A549 (cell line): ENCODE data around the gene ZNF576. TPM values are rescaled to one million over a fixed set of nuclear protein-coding genes. Genes with fewer than 3 reads are reported as not detected.

Experiments used
- ATAC-seq, 2 experiments: fragments of 200-7000 bp in 1 of 2; fragments of >200 bp in 1 of 2; cut with Nextera tagmentation in 1 of 2; cut with Tn5 transposase in 1 of 2; 3 replicates each; pipeline versions ENCODE4 v1.8.0 to v1.9.1; 2018 to 2020; ENCODE audit warnings: mild to moderate bottlenecking in 1 of 2, moderate library complexity in 1 of 2
- CTCF ChIA-PET: fragments of 300-600 bp; sonication (Branson Sonifier 250); formaldehyde crosslinking; extraction: SDS; loops from one replicate; lab custom pipeline; 2021; ENCODE audit warnings: antibody characterized with exemption, inconsistent platforms; lab: Yijun Ruan, JAX
- POLR2A ChIA-PET: fragments of 350-600 bp; formaldehyde crosslinking; extraction: SDS; loops from one replicate; lab custom pipeline; 2021; ENCODE audit warnings: antibody characterized with exemption, inconsistent platforms; lab: Yijun Ruan, JAX
- DNase-seq, 2 experiments: peaks; one replicate each; pipeline versions ENCODE4 v3.0.0 to v3.0.0-alpha.2; 2011 to 2016; ENCODE audit warnings: low read depth in 1 of 2, low spot score in 1 of 2
- FAIRE-seq: peaks from 2 replicates; lab custom pipeline; 2011; peaks lifted over from hg19 to GRCh38; lab: Jason Lieb, UNC
- H3K27ac ChIP-seq, 2 experiments: fragments of >200 bp; sonication (Bioruptor Twin); formaldehyde crosslinking; 3 replicates each; pipeline ENCODE4 v1.5.1; 2016 to 2017
- H3K4me1 ChIP-seq: fragments of >200 bp; sonication (Bioruptor Twin); formaldehyde crosslinking; 3 replicates; pipeline ENCODE4 v1.6.1; 2016
- H3K4me2 ChIP-seq: fragments of >200 bp; sonication (Bioruptor Twin); formaldehyde crosslinking; 3 replicates; pipeline ENCODE4 v1.6.1; 2016
- H3K4me3 ChIP-seq: fragments of >200 bp; sonication (Bioruptor Twin); formaldehyde crosslinking; 3 replicates; pipeline ENCODE4 v1.5.1; 2016
- H3K9me3 ChIP-seq: fragments of >200 bp; sonication (Bioruptor Twin); formaldehyde crosslinking; 3 replicates; pipeline ENCODE4 v1.6.1; 2016
- EHF ChIP-seq: fragments of 250-450 bp; sonication (Bioruptor Pico); IDR thresholded peaks from 2 replicates; pipeline ENCODE4 v1.5.0; 2020; ENCODE audit warnings: mild to moderate bottlenecking
- FOSL2 ChIP-seq, 2 experiments: fragments of 450-650 bp in 1 of 2; fragments of >200 bp in 1 of 2; sonication (Bioruptor Twin) in 1 of 2; formaldehyde crosslinking; IDR thresholded peaks; 2 replicates each; pipeline versions ENCODE4 v1.5.0 to v1.6.1; 2016 to 2020; ENCODE audit warnings: mild to moderate bottlenecking in 1 of 2, moderate library complexity in 1 of 2
- JUN ChIP-seq, 2 experiments: fragments of >200 bp; sonication (Bioruptor Twin); formaldehyde crosslinking; IDR thresholded peaks; 2 replicates in 1 of 2; 3 replicates in 1 of 2; pipeline ENCODE4 v1.6.1; 2016 to 2017
- KDM1A ChIP-seq: fragments of 200-600 bp; sonication (generic); IDR thresholded peaks from 2 replicates; pipeline ENCODE4 v1.6.1; 2016; ENCODE audit warnings: low read depth, mild to moderate bottlenecking
- RAD21 ChIP-seq, 2 experiments: fragments of >200 bp in 1 of 2; sonication (Bioruptor Twin) in 1 of 2; formaldehyde crosslinking in 1 of 2; IDR thresholded peaks in 1 of 2; conservative IDR thresholded peaks in 1 of 2; 2 replicates in 1 of 2; 3 replicates in 1 of 2; pipeline ENCODE4 v1.6.1; 2012 to 2018; ENCODE audit warnings: inconsistent platforms in 1 of 2
- RCOR1 ChIP-seq: fragments of 150-350 bp; IDR thresholded peaks from 2 replicates; pipeline ENCODE4 v1.6.1; 2014; ENCODE audit warnings: antibody characterized with exemption, low read length, low read depth
- SMC3 ChIP-seq: fragments of >200 bp; sonication (Bioruptor Twin); formaldehyde crosslinking; IDR thresholded peaks from 3 replicates; pipeline ENCODE4 v1.6.1; 2018; ENCODE audit warnings: inconsistent platforms
- ZC3H11A ChIP-seq: fragments of 450-650 bp; IDR thresholded peaks from 2 replicates; pipeline ENCODE4 v1.6.1; 2014; ENCODE audit warnings: antibody characterized with exemption, mild to moderate bottlenecking
- WGBS: methylation state at CpG from one replicate; pipeline ENCODE4 v1.1.6; 2017; ENCODE audit errors: missing lambda C conversion rate; 5-methylcytosine and 5-hydroxymethylcytosine counted together
- polyA plus RNA-seq, 4 experiments: library from polyadenylated mRNA; depleted of rRNA in 3 of 4; stranded (reverse); fragments of >200 nt; fragmentation: RNase III in 1 of 4; extraction: RNeasy Plus Mini Kit Qiagen cat#74134 plus additional on column Dnase treatment in 1 of 4; gene quantifications; 2 replicates in 3 of 4; 3 replicates in 1 of 4; pipeline ENCODE4 v1.2.3, GENCODE V29; 2011 to 2017
- TF ChIP-seq, protein P1 (sequence below): fragments of >200 bp; sonication (Bioruptor Twin); formaldehyde crosslinking; IDR thresholded peaks from 3 replicates; pipeline ENCODE4 v1.5.1; 2016

ZNF576 gene
- polyA plus RNA-seq, 2 of the 4 experiments (the other 2 are of a cell fraction) = 10.6 to 16.5 TPM

DNA sequence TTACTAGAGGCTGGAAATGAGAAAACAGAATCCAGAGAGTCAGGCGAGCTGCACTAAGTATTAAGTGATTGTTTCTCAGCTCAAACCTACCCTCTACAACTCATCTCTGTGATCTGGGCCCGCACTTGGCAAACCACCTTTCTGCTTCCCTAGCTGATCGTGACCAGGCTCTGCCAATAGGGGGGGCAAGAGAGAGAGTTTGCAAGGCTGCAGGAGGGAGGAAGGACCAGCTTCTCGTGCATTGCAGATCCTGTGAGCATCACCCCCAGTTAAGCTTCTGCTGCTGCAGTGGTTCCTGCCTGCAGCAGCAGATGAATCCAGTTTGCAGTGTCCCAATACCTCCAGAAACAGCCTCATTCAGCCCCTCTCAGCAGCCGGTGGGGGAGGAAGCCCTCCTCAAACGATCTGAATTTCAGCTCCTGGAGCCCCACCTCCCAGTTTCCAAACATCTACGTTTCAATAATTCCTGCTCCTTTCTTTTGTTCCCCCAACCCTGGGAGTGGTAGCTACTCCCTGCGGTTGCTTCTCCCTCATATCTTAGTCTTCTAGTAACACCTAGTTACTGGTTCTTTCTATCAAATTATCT is 41.1 kb upstream of the ZNF576 start:
- ChIA-PET POLR2A (interaction anchor here (0.6 to 1.4 kb wide), 2 partner anchors 22 to 167 kb away, joined by 4 to 5 read pairs; partner anchors contain the start of gene ZNF575), CTCF (interaction anchor here (0.6 to 8.9 kb wide), 52 partner anchors 8 to 1093 kb away, joined by 3 to 167 read pairs (median 5); partner anchors contain the start of genes IRGQ, PINLYP, PLAUR and XRCC1)
- no peak for FAIRE-seq

GRCh38 chr19:43560687-43561086 is 35.7 kb upstream of the ZNF576 start:
- ATAC-seq (peak; percentile 91 to 92), FAIRE-seq (no peak), DNase-seq (peak; percentile 57 to 62)
- H3K9me3 ChIP-seq = no peaks in the 10 kb centered on the region
- H3K4me2 ChIP-seq = no peak overlapping the region
- POLR2A ChIA-PET = interaction anchor here (1.3 kb wide), 1 partner anchor 28 kb away, joined by 5 read pairs; the partner anchor contains the start of gene ZNF575
- TF ChIP-seq, protein P1, sequence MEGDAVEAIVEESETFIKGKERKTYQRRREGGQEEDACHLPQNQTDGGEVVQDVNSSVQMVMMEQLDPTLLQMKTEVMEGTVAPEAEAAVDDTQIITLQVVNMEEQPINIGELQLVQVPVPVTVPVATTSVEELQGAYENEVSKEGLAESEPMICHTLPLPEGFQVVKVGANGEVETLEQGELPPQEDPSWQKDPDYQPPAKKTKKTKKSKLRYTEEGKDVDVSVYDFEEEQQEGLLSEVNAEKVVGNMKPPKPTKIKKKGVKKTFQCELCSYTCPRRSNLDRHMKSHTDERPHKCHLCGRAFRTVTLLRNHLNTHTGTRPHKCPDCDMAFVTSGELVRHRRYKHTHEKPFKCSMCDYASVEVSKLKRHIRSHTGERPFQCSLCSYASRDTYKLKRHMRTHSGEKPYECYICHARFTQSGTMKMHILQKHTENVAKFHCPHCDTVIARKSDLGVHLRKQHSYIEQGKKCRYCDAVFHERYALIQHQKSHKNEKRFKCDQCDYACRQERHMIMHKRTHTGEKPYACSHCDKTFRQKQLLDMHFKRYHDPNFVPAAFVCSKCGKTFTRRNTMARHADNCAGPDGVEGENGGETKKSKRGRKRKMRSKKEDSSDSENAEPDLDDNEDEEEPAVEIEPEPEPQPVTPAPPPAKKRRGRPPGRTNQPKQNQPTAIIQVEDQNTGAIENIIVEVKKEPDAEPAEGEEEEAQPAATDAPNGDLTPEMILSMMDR = peak; percentile 17; the same call in 1 of the 3 replicates
- no peak for TF ChIP-seq EHF
- 0 out of 3 replicates have a peak, but pooled peaks have one; percentile 18 for TF ChIP-seq SMC3
- TF ChIP-seq FOSL2 (IDR thresholded peaks at IDR 0.05) = no peak
- peak; percentile 48; the same call in 1 of the 2 replicates for TF ChIP-seq FOSL2 (CRISPR knock-in tag; IDR thresholded peaks at IDR 0.05)
- TF ChIP-seq RAD21 (conservative IDR thresholded peaks at IDR 0.05 in 1 of 2, IDR thresholded peaks at IDR 0.05 in 1 of 2) = 0 out of 5 replicates have a peak, but pooled peaks of 1 of the 2 experiments have one; percentile 5
- WGBS = 74% methylated on average over 6 of the region's 6 CpGs
- H3K27ac ChIP-seq = peak overlapping the region in 1 of 2 experiments; percentile 4; a peak in 1 of 6 replicates
- CTCF ChIA-PET = interaction anchor here (0.6 to 2.9 kb wide), 7 partner anchors 9 to 102 kb away, joined by 3 to 8 read pairs (median 5); no protein-coding TSS in a partner anchor
- H3K4me1 ChIP-seq = peaks cover 9% of the 10 kb centered on the region; the same call in 1 of the 3 replicates
- H3K4me3 ChIP-seq = no peak overlapping the region

More for the DNA sequence above, 41.1 kb upstream of the ZNF576 start:
- no peak overlapping the region for H3K27ac ChIP-seq
- peak; percentile 87 to 94 for ATAC-seq
- TF ChIP-seq, protein P1 = peak; percentile 81
- TF ChIP-seq SMC3 (peak; percentile 56; the same call in 2 of the 3 replicates), RAD21 (conservative IDR thresholded peaks at IDR 0.05 in 1 of 2, IDR thresholded peaks at IDR 0.05 in 1 of 2) (peak; percentile 55 to 77), JUN (IDR thresholded peaks at IDR 0.05) (no peak)
- WGBS = 39% methylated on average over 8 of the region's 8 CpGs
- H3K4me1 ChIP-seq = no peaks in the 10 kb centered on the region
- H3K9me3 ChIP-seq = no peaks in the 10 kb centered on the region
- DNase-seq = peak; percentile 78 to 87
- H3K4me3 ChIP-seq = no peak overlapping the region
- no peak overlapping the region for H3K4me2 ChIP-seq

GRCh38 chr19:43561139-43561970 is 35.0 kb upstream of the ZNF576 start:
- CTCF ChIA-PET = interaction anchor here (0.9 to 2.9 kb wide), 7 partner anchors 9 to 101 kb away, joined by 3 to 8 read pairs (median 5); no protein-coding TSS in a partner anchor
- WGBS = 95% methylated on average over 12 of the region's 12 CpGs

More at GRCh38 chr19:43561139-43561970, 35.0 kb upstream of the ZNF576 start:
- TF ChIP-seq KDM1A (0 out of 2 replicates have a peak, but pooled peaks have one; percentile 52), ZC3H11A (no peak), RCOR1 (no peak)
- TF ChIP-seq, all 56 proteins: peak for 1
- FAIRE-seq (no peak), ATAC-seq (peak in 1 of 2 experiments; percentile 41; a peak in 2 of 6 replicates), DNase-seq (no peak)
- Histone ChIP-seq H3K9me3 (no peaks in the 10 kb centered on the region), H3K4me3 (no peak overlapping the region), H3K27ac (no peak overlapping the region), H3K4me2 (no peak overlapping the region), H3K4me1 (peaks cover 9% of the 10 kb centered on the region; the same call in 1 of the 3 replicates)
- POLR2A ChIA-PET = interaction anchor here (1.3 kb wide), 1 partner anchor 28 kb away, joined by 5 read pairs; the partner anchor contains the start of gene ZNF575
